ENCODE data around the gene PDE7B. TPM values are rescaled to one million over a fixed set of nuclear protein-coding genes. Genes with fewer than 3 reads are reported as not detected.

Gene PDE7B
- total and polyA plus RNA-seq, 2 donors (not counting 1 experiment from before 2014, with no cell fraction given) = 2.6 to 7.5 TPM

- 43% methylated on average over 1 of the region's 2 CpGs for WGBS (ENCODE audit: insufficient coverage)
- CTCF ChIA-PET = interaction anchor here (1.0 kb wide), 1 partner anchor 12 kb away, joined by 3 read pairs; no protein-coding TSS in a partner anchor
- no peak overlapping the region for H3K4me3 ChIP-seq (ENCODE audit: control extremely low read depth in 1 of 5, extremely low read depth in 1 of 5, insufficient read depth in 1 of 5, low read depth in 2 of 5, low read length in 4 of 5)
- no peaks in the 10 kb centered on the region for H3K27me3 ChIP-seq (replicated peaks in 1 of 4; ENCODE audit: control extremely low read depth in 1 of 4, control insufficient read depth in 3 of 4, insufficient read depth in 4 of 4, low read length in 3 of 4)
- Mint-ChIP-seq H3K4me1 (no peaks in the 10 kb centered on the region), H3K27ac (no peak overlapping the region), H3K27me3 (no peaks in the 10 kb centered on the region), H3K4me3 (no peak overlapping the region), H3K9me3 (ENCODE audit: insufficient read depth) (no peaks in the 10 kb centered on the region)
- H3K9me3 ChIP-seq (ENCODE audit: control extremely low read depth in 1 of 3, control insufficient read depth in 2 of 3, insufficient read depth in 1 of 3, low read length in 2 of 3) = no peaks in the 10 kb centered on the region
- H3K4me2 ChIP-seq (replicated peaks; ENCODE audit: low read depth, low read length, poor library complexity, severe bottlenecking) = no peak overlapping the region
- H3K27ac ChIP-seq (ENCODE audit: low read length in 2 of 2) = no peak overlapping the region
- intact Hi-C loops (cut with micrococcal nuclease) = no loop called here
- DNase-seq (no peak), ATAC-seq (ENCODE audit: low read depth) (no peak)
- H3K4me1 ChIP-seq (ENCODE audit: control insufficient read depth in 2 of 2, insufficient read depth in 2 of 2, low read length in 2 of 2) = no peaks in the 10 kb centered on the region
- H3K9ac ChIP-seq (ENCODE audit: low read length) = no peak overlapping the region
- TF ChIP-seq CTCF (IDR thresholded peaks at IDR 0.05) (no peak), EZH2 (IDR thresholded peaks at IDR 0.05; ENCODE audit: borderline replicate concordance, insufficient read depth, low read depth, low read length, poor library complexity, severe bottlenecking) (no peak)
- POLR2A ChIA-PET = no interaction called here
- H4K20me1 ChIP-seq (ENCODE audit: control insufficient read depth, insufficient read depth, low read length, poor library complexity, severe bottlenecking) = no peaks in the 10 kb centered on the region
- H2AFZ ChIP-seq (ENCODE audit: insufficient read depth, low read depth, low read length, poor library complexity, severe bottlenecking) = no peak overlapping the region
- no peaks in the 10 kb centered on the region for H3K36me3 ChIP-seq (replicated peaks in 1 of 2; ENCODE audit: control extremely low read depth in 1 of 2, control insufficient read depth in 1 of 2, extremely low read depth in 1 of 2, insufficient read depth in 2 of 2, low read length in 1 of 2)
- H3K79me2 ChIP-seq (ENCODE audit: control insufficient read depth, insufficient read depth, low read length) = no peaks in the 10 kb centered on the region
These were observed 265.6 kb downstream of the PDE7B start for GRCh38 chr6:136117081-136117480.

- Histone ChIP-seq H3K79me2 (ENCODE audit: control insufficient read depth, insufficient read depth, low read length) (no peaks in the 10 kb centered on the region), H3K36me3 (replicated peaks in 1 of 2; ENCODE audit: control extremely low read depth in 1 of 2, control insufficient read depth in 1 of 2, extremely low read depth in 1 of 2, insufficient read depth in 2 of 2, low read length in 1 of 2) (no peaks in the 10 kb centered on the region), H2AFZ (ENCODE audit: insufficient read depth, low read depth, low read length, poor library complexity, severe bottlenecking) (no peak overlapping the region), H3K9me3 (ENCODE audit: control extremely low read depth in 1 of 3, control insufficient read depth in 2 of 3, insufficient read depth in 1 of 3, low read length in 2 of 3) (no peaks in the 10 kb centered on the region), H3K4me2 (replicated peaks; ENCODE audit: low read depth, low read length, poor library complexity, severe bottlenecking) (no peak overlapping the region), H3K4me3 (ENCODE audit: control extremely low read depth in 1 of 5, extremely low read depth in 1 of 5, insufficient read depth in 1 of 5, low read depth in 2 of 5, low read length in 4 of 5) (no peak overlapping the region), H3K27ac (ENCODE audit: low read length in 2 of 2) (no peak overlapping the region), H3K4me1 (ENCODE audit: control insufficient read depth in 2 of 2, insufficient read depth in 2 of 2, low read length in 2 of 2) (no peaks in the 10 kb centered on the region), H4K20me1 (ENCODE audit: control insufficient read depth, insufficient read depth, low read length, poor library complexity, severe bottlenecking) (no peaks in the 10 kb centered on the region), H3K27me3 (replicated peaks in 1 of 4; ENCODE audit: control extremely low read depth in 1 of 4, control insufficient read depth in 3 of 4, insufficient read depth in 4 of 4, low read length in 3 of 4) (no peaks in the 10 kb centered on the region), H3K9ac (ENCODE audit: low read length) (no peak overlapping the region)
- ATAC-seq (ENCODE audit: low read depth) (no peak), DNase-seq (no peak)
- Mint-ChIP-seq H3K27me3 (no peaks in the 10 kb centered on the region), H3K4me3 (no peak overlapping the region), H3K4me1 (no peaks in the 10 kb centered on the region), H3K9me3 (ENCODE audit: insufficient read depth) (no peaks in the 10 kb centered on the region), H3K27ac (no peak overlapping the region)
- intact Hi-C loops (cut with micrococcal nuclease) = no loop called here
- no peak for TF ChIP-seq CTCF (IDR thresholded peaks at IDR 0.05)
- TF ChIP-seq EZH2 (IDR thresholded peaks at IDR 0.05; ENCODE audit: borderline replicate concordance, insufficient read depth, low read depth, low read length, poor library complexity, severe bottlenecking) = no peak
- WGBS (ENCODE audit: insufficient coverage) = 83% methylated on average over 2 of the region's 6 CpGs
- POLR2A ChIA-PET = no interaction called here
- CTCF ChIA-PET = interaction anchor here (0.8 kb wide), 1 partner anchor 108 kb away, joined by 3 read pairs; no protein-coding TSS in a partner anchor
These were observed 267.3 kb downstream of the PDE7B start for GRCh38 chr6:136118787-136119186.
